Measurements from ENCODE around the gene ARRDC5. TPM values are rescaled to one million over a fixed set of nuclear protein-coding genes. Genes with fewer than 3 reads are reported as not detected.
"Not testable (repeated sequence)": the region's sequence is repeated elsewhere in the genome, so short reads cannot be mapped to it uniquely, and the experiment has no call there.

ARRDC5 gene
- polyA plus RNA-seq, 1 donor from 2014 or later, result not detected

DNA sequence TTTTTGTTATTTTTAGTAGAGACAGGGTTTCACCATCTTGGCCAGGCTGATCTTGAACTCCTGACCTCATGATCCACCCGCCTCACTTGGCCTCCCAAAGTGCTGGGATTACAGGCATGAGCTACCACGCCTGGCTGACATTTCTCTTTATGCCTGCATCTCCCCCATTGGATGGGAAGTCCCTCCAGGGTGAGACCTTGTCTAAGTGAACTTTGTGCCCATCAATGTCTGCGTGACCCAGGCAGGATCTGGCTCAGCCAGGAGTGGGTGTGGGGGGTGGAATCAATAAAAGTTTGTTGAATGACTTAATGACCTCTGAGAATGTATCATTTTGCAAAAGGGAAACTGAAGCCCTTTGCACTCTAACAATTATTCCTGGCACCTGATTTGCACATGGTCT lies 1.8 kb upstream of the ARRDC5 start:
- Histone ChIP-seq H3K36me3 (ENCODE audit: insufficient read depth, low read length) (no peaks in the 10 kb centered on the region), H3F3A (ENCODE audit: insufficient read depth, low read length, poor library complexity, severe bottlenecking) (no peaks in the 10 kb centered on the region), H3K9ac (ENCODE audit: low read length) (no peak overlapping the region), H3K4me2 (ENCODE audit: low read length) (no peak overlapping the region), H3K27me3 (ENCODE audit: insufficient read depth, low read depth, low read length) (peaks cover 2% of the 10 kb centered on the region), H3K9me3 (ENCODE audit: low read length) (no peaks in the 10 kb centered on the region), H2AFZ (ENCODE audit: low read depth, low read length) (no peak overlapping the region), H3K79me2 (replicated peaks; ENCODE audit: insufficient read depth, low read length) (no peaks in the 10 kb centered on the region), H3K27ac (ENCODE audit: low read length) (no peak overlapping the region), H3K9me2 (ENCODE audit: insufficient read depth, low read length) (no peaks in the 10 kb centered on the region), H4K20me1 (ENCODE audit: insufficient read depth) (no peaks in the 10 kb centered on the region), H3K4me3 (ENCODE audit: low read length) (no peak overlapping the region)
- no peak for TF ChIP-seq SMC3 (conservative IDR thresholded peaks at IDR 0.05; ENCODE audit: poor library complexity)
- TF ChIP-seq RAD21 (conservative IDR thresholded peaks at IDR 0.05), result no peak
- TF ChIP-seq POLR2AphosphoS5 (IDR thresholded peaks at IDR 0.05), result no peak
- no peak for TF ChIP-seq EZH2 (IDR thresholded peaks at IDR 0.05; ENCODE audit: borderline replicate concordance, insufficient read depth, low read length, poor library complexity, severe bottlenecking)
- TF ChIP-seq, protein P1, sequence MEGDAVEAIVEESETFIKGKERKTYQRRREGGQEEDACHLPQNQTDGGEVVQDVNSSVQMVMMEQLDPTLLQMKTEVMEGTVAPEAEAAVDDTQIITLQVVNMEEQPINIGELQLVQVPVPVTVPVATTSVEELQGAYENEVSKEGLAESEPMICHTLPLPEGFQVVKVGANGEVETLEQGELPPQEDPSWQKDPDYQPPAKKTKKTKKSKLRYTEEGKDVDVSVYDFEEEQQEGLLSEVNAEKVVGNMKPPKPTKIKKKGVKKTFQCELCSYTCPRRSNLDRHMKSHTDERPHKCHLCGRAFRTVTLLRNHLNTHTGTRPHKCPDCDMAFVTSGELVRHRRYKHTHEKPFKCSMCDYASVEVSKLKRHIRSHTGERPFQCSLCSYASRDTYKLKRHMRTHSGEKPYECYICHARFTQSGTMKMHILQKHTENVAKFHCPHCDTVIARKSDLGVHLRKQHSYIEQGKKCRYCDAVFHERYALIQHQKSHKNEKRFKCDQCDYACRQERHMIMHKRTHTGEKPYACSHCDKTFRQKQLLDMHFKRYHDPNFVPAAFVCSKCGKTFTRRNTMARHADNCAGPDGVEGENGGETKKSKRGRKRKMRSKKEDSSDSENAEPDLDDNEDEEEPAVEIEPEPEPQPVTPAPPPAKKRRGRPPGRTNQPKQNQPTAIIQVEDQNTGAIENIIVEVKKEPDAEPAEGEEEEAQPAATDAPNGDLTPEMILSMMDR (IDR thresholded peaks at IDR 0.05; ENCODE audit: poor library complexity, severe bottlenecking), result no peak
- no peak for TF ChIP-seq TAF1 (IDR thresholded peaks at IDR 0.05; ENCODE audit: low read depth)
- no peak for TF ChIP-seq MXI1 (conservative IDR thresholded peaks at IDR 0.05; ENCODE audit: poor library complexity, severe bottlenecking)
- TF ChIP-seq EP300 (conservative IDR thresholded peaks at IDR 0.05; ENCODE audit: poor library complexity, severe bottlenecking), result no peak
- TF ChIP-seq, protein P2, sequence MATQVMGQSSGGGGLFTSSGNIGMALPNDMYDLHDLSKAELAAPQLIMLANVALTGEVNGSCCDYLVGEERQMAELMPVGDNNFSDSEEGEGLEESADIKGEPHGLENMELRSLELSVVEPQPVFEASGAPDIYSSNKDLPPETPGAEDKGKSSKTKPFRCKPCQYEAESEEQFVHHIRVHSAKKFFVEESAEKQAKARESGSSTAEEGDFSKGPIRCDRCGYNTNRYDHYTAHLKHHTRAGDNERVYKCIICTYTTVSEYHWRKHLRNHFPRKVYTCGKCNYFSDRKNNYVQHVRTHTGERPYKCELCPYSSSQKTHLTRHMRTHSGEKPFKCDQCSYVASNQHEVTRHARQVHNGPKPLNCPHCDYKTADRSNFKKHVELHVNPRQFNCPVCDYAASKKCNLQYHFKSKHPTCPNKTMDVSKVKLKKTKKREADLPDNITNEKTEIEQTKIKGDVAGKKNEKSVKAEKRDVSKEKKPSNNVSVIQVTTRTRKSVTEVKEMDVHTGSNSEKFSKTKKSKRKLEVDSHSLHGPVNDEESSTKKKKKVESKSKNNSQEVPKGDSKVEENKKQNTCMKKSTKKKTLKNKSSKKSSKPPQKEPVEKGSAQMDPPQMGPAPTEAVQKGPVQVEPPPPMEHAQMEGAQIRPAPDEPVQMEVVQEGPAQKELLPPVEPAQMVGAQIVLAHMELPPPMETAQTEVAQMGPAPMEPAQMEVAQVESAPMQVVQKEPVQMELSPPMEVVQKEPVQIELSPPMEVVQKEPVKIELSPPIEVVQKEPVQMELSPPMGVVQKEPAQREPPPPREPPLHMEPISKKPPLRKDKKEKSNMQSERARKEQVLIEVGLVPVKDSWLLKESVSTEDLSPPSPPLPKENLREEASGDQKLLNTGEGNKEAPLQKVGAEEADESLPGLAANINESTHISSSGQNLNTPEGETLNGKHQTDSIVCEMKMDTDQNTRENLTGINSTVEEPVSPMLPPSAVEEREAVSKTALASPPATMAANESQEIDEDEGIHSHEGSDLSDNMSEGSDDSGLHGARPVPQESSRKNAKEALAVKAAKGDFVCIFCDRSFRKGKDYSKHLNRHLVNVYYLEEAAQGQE (IDR thresholded peaks at IDR 0.05; ENCODE audit: borderline replicate concordance), result no peak

DNA sequence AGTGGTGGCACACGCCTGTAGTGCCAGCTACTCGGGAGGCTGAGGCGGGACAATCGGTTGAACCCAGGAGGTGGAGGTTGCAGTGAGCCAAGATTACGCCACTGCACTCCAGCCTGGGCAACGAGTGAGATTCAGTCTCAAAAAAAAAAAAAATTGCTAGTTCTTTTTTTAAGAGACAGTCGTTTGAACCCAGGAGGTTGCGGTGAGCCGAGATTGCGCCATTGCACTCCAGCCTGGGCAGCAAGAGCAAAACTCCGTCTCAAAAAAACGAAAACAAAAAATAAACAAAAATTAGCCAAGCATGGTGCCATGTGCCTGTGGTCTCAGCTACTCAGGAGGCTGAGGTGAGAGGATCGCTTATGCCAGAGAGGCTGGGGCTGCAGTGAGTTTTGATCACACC lies 1.8 kb downstream of the ARRDC5 start:
- H3K27me3 ChIP-seq (ENCODE audit: insufficient read depth, low read depth, low read length); H3K36me3 ChIP-seq (ENCODE audit: insufficient read depth, low read length); H2AFZ ChIP-seq (ENCODE audit: low read depth, low read length); H3K4me2 ChIP-seq (ENCODE audit: low read length); H3K79me2 ChIP-seq (replicated peaks; ENCODE audit: insufficient read depth, low read length); H3F3A ChIP-seq (ENCODE audit: insufficient read depth, low read length, poor library complexity, severe bottlenecking); H3K9ac ChIP-seq (ENCODE audit: low read length); H3K4me3 ChIP-seq (ENCODE audit: low read length); H4K20me1 ChIP-seq (ENCODE audit: insufficient read depth); H3K9me3 ChIP-seq (ENCODE audit: low read length); H3K27ac ChIP-seq (ENCODE audit: low read length); H3K9me2 ChIP-seq (ENCODE audit: insufficient read depth, low read length): not testable (repeated sequence)

DNA sequence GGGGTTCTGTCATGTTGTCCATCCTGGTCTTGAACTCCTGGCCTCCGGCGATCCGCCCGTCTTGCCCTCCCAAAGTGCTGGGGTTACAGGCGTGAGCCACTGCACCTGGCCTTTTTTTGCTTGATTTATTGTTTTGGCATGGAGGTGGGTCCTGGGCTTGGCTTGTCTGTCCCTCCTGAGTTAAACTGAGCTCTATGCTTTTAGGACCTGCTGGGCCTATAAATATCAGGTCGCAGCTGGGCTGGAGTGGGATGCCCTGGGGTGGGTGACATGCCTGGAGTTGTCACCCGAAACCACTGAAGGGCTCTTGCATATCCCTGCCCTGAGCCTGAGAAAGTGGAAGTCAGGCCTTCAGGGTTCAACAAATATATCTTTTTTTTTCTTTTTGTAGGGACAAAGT lies 5.5 kb downstream of the ARRDC5 start:
- no peaks in the 10 kb centered on the region for H3K27me3 ChIP-seq (ENCODE audit: insufficient read depth, low read depth, low read length)

More for the DNA sequence above, 5.5 kb downstream of the ARRDC5 start:
- no peak overlapping the region for H3K27ac ChIP-seq (ENCODE audit: low read length)
- H3F3A ChIP-seq (ENCODE audit: insufficient read depth, low read length, poor library complexity, severe bottlenecking), result no peaks in the 10 kb centered on the region
- H3K4me2 ChIP-seq (ENCODE audit: low read length), result no peak overlapping the region
- no peak overlapping the region for H3K4me3 ChIP-seq (ENCODE audit: low read length)
- no peak overlapping the region for H3K9ac ChIP-seq (ENCODE audit: low read length)
- no peak for TF ChIP-seq EP300 (conservative IDR thresholded peaks at IDR 0.05; ENCODE audit: poor library complexity, severe bottlenecking)
- no peak for TF ChIP-seq TAF1 (IDR thresholded peaks at IDR 0.05; ENCODE audit: low read depth)
- TF ChIP-seq, protein P2 (IDR thresholded peaks at IDR 0.05; ENCODE audit: borderline replicate concordance), result no peak
- no peak for TF ChIP-seq RAD21 (conservative IDR thresholded peaks at IDR 0.05)
- TF ChIP-seq EZH2 (IDR thresholded peaks at IDR 0.05; ENCODE audit: borderline replicate concordance, insufficient read depth, low read length, poor library complexity, severe bottlenecking), result no peak
- TF ChIP-seq SMC3 (conservative IDR thresholded peaks at IDR 0.05; ENCODE audit: poor library complexity), result no peak
- TF ChIP-seq MXI1 (conservative IDR thresholded peaks at IDR 0.05; ENCODE audit: poor library complexity, severe bottlenecking), result no peak
- TF ChIP-seq, protein P1 (IDR thresholded peaks at IDR 0.05; ENCODE audit: poor library complexity, severe bottlenecking), result no peak
- no peak for TF ChIP-seq POLR2AphosphoS5 (IDR thresholded peaks at IDR 0.05)
- no peaks in the 10 kb centered on the region for H3K79me2 ChIP-seq (replicated peaks; ENCODE audit: insufficient read depth, low read length)
- H3K36me3 ChIP-seq (ENCODE audit: insufficient read depth, low read length), result no peaks in the 10 kb centered on the region
- H3K9me2 ChIP-seq (ENCODE audit: insufficient read depth, low read length), result no peaks in the 10 kb centered on the region
- no peaks in the 10 kb centered on the region for H3K9me3 ChIP-seq (ENCODE audit: low read length)
- no peak overlapping the region for H2AFZ ChIP-seq (ENCODE audit: low read depth, low read length)
- no peaks in the 10 kb centered on the region for H4K20me1 ChIP-seq (ENCODE audit: insufficient read depth)
